BLaER1 (cell line): ENCODE results near the gene FTO.
A peak's percentile ranks its signal among the peaks of the same experiment; 100 is the strongest.
"Not testable (repeated sequence)": the region's sequence is repeated elsewhere in the genome, so short reads cannot be mapped to it uniquely, and the experiment has no call there.

Experiments used
- H3K27ac ChIP-seq: shearing (Covaris generic); formaldehyde crosslinking; 2 replicates; pipeline ENCODE4 v1.8.1; 2022
- H3K27me3 ChIP-seq: shearing (Covaris generic); formaldehyde crosslinking; 2 replicates; pipeline ENCODE4 v1.8.1; 2022
- H3K36me3 ChIP-seq: shearing (Covaris generic); formaldehyde crosslinking; 2 replicates; pipeline ENCODE4 v1.8.1; 2022
- H3K4me1 ChIP-seq: shearing (Covaris generic); formaldehyde crosslinking; 2 replicates; pipeline ENCODE4 v1.8.1; 2022
- H3K4me2 ChIP-seq: shearing (Covaris generic); formaldehyde crosslinking; 2 replicates; pipeline ENCODE4 v1.8.1; 2022
- H3K4me3 ChIP-seq: shearing (Covaris generic); formaldehyde crosslinking; 2 replicates; pipeline ENCODE4 v1.8.1; 2022
- H3K9ac ChIP-seq: shearing (Covaris generic); formaldehyde crosslinking; 2 replicates; pipeline ENCODE4 v1.8.1; 2022
- H3K9me3 ChIP-seq: shearing (Covaris generic); formaldehyde crosslinking; 2 replicates; pipeline ENCODE4 v1.8.1; 2022
- H4K20me1 ChIP-seq: shearing (Covaris generic); formaldehyde crosslinking; 2 replicates; pipeline ENCODE4 v1.8.1; 2022
- Cebpa-rat ChIP-seq: shearing (Covaris generic); IDR thresholded peaks from 2 replicates; pipeline ENCODE4 v1.8.1; 2022

Gene FTO

GRCh38 chr16:53844804-53845203 lies 140.8 kb downstream of the FTO start:
- H3K36me3 ChIP-seq = peaks cover 9% of the 10 kb centered on the region; the same call in 1 of the 2 replicates
- H3K4me2 ChIP-seq = peak overlapping the region; percentile 9
- no peak overlapping the region for H3K27ac ChIP-seq
- H3K9ac ChIP-seq = no peak overlapping the region
- TF ChIP-seq Cebpa-rat = no peak
- H3K9me3 ChIP-seq = no peaks in the 10 kb centered on the region
- peaks cover 50% of the 10 kb centered on the region for H3K4me1 ChIP-seq
- no peaks in the 10 kb centered on the region for H4K20me1 ChIP-seq
- H3K4me3 ChIP-seq = no peak overlapping the region
- H3K27me3 ChIP-seq = no peaks in the 10 kb centered on the region

GRCh38 chr16:53846549-53846948 lies 142.6 kb downstream of the FTO start:
- peaks cover 59% of the 10 kb centered on the region for H3K4me1 ChIP-seq
- not testable (repeated sequence) for H3K9me3 ChIP-seq, H3K27ac ChIP-seq, H4K20me1 ChIP-seq, H3K9ac ChIP-seq, H3K4me3 ChIP-seq, H3K27me3 ChIP-seq, H3K4me2 ChIP-seq, H3K36me3 ChIP-seq

- Histone ChIP-seq H3K36me3 (peaks cover 9% of the 10 kb centered on the region; the same call in 1 of the 2 replicates), H3K9ac (no peak overlapping the region), H4K20me1 (no peaks in the 10 kb centered on the region), H3K27me3 (no peaks in the 10 kb centered on the region), H3K4me1 (peaks cover 59% of the 10 kb centered on the region), H3K27ac (no peak overlapping the region), H3K4me3 (no peak overlapping the region), H3K4me2 (peak overlapping the region; percentile 59), H3K9me3 (no peaks in the 10 kb centered on the region)
- no peak for TF ChIP-seq Cebpa-rat
These were observed 143.0 kb downstream of the FTO start for GRCh38 chr16:53846971-53847370.

GRCh38 chr16:53848277-53848942 lies 144.5 kb downstream of the FTO start:
- peaks cover 59% of the 10 kb centered on the region for H3K4me1 ChIP-seq
- no peaks in the 10 kb centered on the region for H3K27me3 ChIP-seq
- no peaks in the 10 kb centered on the region for H3K9me3 ChIP-seq
- no peaks in the 10 kb centered on the region for H4K20me1 ChIP-seq
- no peak overlapping the region for H3K9ac ChIP-seq
- no peak for TF ChIP-seq Cebpa-rat
- H3K36me3 ChIP-seq = peaks cover 13% of the 10 kb centered on the region; the same call in 1 of the 2 replicates
- H3K4me2 ChIP-seq = peak overlapping the region; percentile 61; the same call in 1 of the 2 replicates
- H3K27ac ChIP-seq = no peak overlapping the region
- H3K4me3 ChIP-seq = no peak overlapping the region

GRCh38 chr16:53848950-53849349 lies 145.0 kb downstream of the FTO start:
- no peaks in the 10 kb centered on the region for H4K20me1 ChIP-seq
- no peak for TF ChIP-seq Cebpa-rat
- H3K27me3 ChIP-seq = no peaks in the 10 kb centered on the region
- H3K9me3 ChIP-seq = no peaks in the 10 kb centered on the region
- peaks cover 15% of the 10 kb centered on the region; the same call in 1 of the 2 replicates for H3K36me3 ChIP-seq
- peak overlapping the region; percentile 61 for H3K4me2 ChIP-seq
- peaks cover 59% of the 10 kb centered on the region for H3K4me1 ChIP-seq
- H3K9ac ChIP-seq = no peak overlapping the region
- H3K27ac ChIP-seq = no peak overlapping the region
- no peak overlapping the region for H3K4me3 ChIP-seq

GRCh38 chr16:53849585-53849984 lies 145.6 kb downstream of the FTO start:
- Histone ChIP-seq H4K20me1 (no peaks in the 10 kb centered on the region), H3K4me3 (no peak overlapping the region), H3K27ac (no peak overlapping the region), H3K4me1 (peaks cover 52% of the 10 kb centered on the region), H3K4me2 (peak overlapping the region; percentile 61), H3K27me3 (no peaks in the 10 kb centered on the region), H3K9me3 (peaks cover 5% of the 10 kb centered on the region; the same call in 1 of the 2 replicates), H3K36me3 (peaks cover 15% of the 10 kb centered on the region; the same call in 1 of the 2 replicates), H3K9ac (no peak overlapping the region)
- TF ChIP-seq Cebpa-rat = no peak

GRCh38 chr16:53849994-53850393 lies 146.0 kb downstream of the FTO start:
- no peak for TF ChIP-seq Cebpa-rat
- Histone ChIP-seq H3K27ac (no peak overlapping the region), H3K9me3 (peaks cover 5% of the 10 kb centered on the region; the same call in 1 of the 2 replicates), H3K27me3 (no peaks in the 10 kb centered on the region), H3K4me2 (peak overlapping the region; percentile 61), H3K4me1 (peaks cover 48% of the 10 kb centered on the region), H3K9ac (no peak overlapping the region), H3K36me3 (peaks cover 15% of the 10 kb centered on the region; the same call in 1 of the 2 replicates), H3K4me3 (no peak overlapping the region), H4K20me1 (no peaks in the 10 kb centered on the region)

GRCh38 chr16:53852678-53853077 lies 148.7 kb downstream of the FTO start:
- Histone ChIP-seq H3K36me3 (peaks cover 6% of the 10 kb centered on the region; the same call in 1 of the 2 replicates), H3K27ac (no peak overlapping the region), H3K9ac (no peak overlapping the region), H3K4me3 (no peak overlapping the region), H3K9me3 (peaks cover 5% of the 10 kb centered on the region; the same call in 1 of the 2 replicates), H3K4me1 (peaks cover 30% of the 10 kb centered on the region), H3K27me3 (no peaks in the 10 kb centered on the region), H4K20me1 (no peaks in the 10 kb centered on the region), H3K4me2 (no peak overlapping the region)
- no peak for TF ChIP-seq Cebpa-rat

GRCh38 chr16:53855056-53855455 lies 151.1 kb downstream of the FTO start:
- TF ChIP-seq Cebpa-rat = no peak
- peaks cover 5% of the 10 kb centered on the region; the same call in 1 of the 2 replicates for H3K9me3 ChIP-seq
- H3K27ac ChIP-seq = no peak overlapping the region
- H3K4me1 ChIP-seq = peaks cover 6% of the 10 kb centered on the region
- H3K27me3 ChIP-seq = no peaks in the 10 kb centered on the region
- no peak overlapping the region for H3K9ac ChIP-seq
- no peak overlapping the region for H3K4me3 ChIP-seq
- H3K4me2 ChIP-seq = no peak overlapping the region
- no peaks in the 10 kb centered on the region for H4K20me1 ChIP-seq
- H3K36me3 ChIP-seq = peaks cover 6% of the 10 kb centered on the region

- Histone ChIP-seq H3K4me2 (no peak overlapping the region), H4K20me1 (no peaks in the 10 kb centered on the region), H3K9ac (no peak overlapping the region), H3K27me3 (no peaks in the 10 kb centered on the region), H3K27ac (no peak overlapping the region), H3K9me3 (peaks cover 5% of the 10 kb centered on the region; the same call in 1 of the 2 replicates), H3K4me3 (no peak overlapping the region), H3K36me3 (peaks cover 6% of the 10 kb centered on the region), H3K4me1 (peaks cover 2% of the 10 kb centered on the region)
- TF ChIP-seq Cebpa-rat = no peak
These were observed 151.6 kb downstream of the FTO start for GRCh38 chr16:53855511-53855910.
